GM12878 (cell line): Measurements from ENCODE around the gene FERMT1. TPM values are rescaled to one million over a fixed set of nuclear protein-coding genes. Genes with fewer than 3 reads are reported as not detected.

Source experiments
- ATAC-seq: fragments of 200-7000 bp; cut with Tn5 transposase; 3 replicates; pipeline ENCODE4 v1.9.1; 2020; ENCODE audit warnings: mild to moderate bottlenecking, moderate library complexity
- BruUV-seq: library from RNA; stranded (reverse); fragments of 400-500 nt; replicated peaks from 2 replicates; lab custom pipeline; 2021; lab: Mats Ljungman, UMichigan
- CTCF ChIA-PET: fragments of 300-600 bp; sonication (Branson Sonifier 250); formaldehyde crosslinking; extraction: SDS; loops from one replicate; lab custom pipeline; 2021; ENCODE audit warnings: inconsistent platforms; lab: Yijun Ruan, JAX
- POLR2A ChIA-PET: fragments of 350-600 bp; formaldehyde crosslinking; extraction: SDS; loops from one replicate; lab custom pipeline; 2021; ENCODE audit warnings: inconsistent platforms; lab: Charles Lee
- RAD21 ChIA-PET: fragments of 300-600 bp; sonication (Branson Sonifier 250); formaldehyde crosslinking; loops from one replicate; lab custom pipeline; 2023; ENCODE audit warnings: antibody characterized with exemption; ENCODE audit not compliant: unreplicated experiment; lab: Charles Lee
- SMC1A ChIA-PET: fragments of 300-600 bp; sonication (Branson Sonifier 250); formaldehyde crosslinking; loops from one replicate; lab custom pipeline; 2023; ENCODE audit not compliant: unreplicated experiment, uncharacterized antibody; lab: Charles Lee
- DNase-seq: peaks from one replicate; pipeline ENCODE4 v3.0.0-alpha.2; 2011; ENCODE audit warnings: low read depth, low spot score
- FAIRE-seq: peaks from 3 replicates; lab custom pipeline; 2011; peaks lifted over from hg19 to GRCh38; lab: Jason Lieb, UNC
- H2AFZ ChIP-seq: 2 replicates; pipeline ENCODE4 v1.6.0; 2011; ENCODE audit warnings: low read depth, low read length, control low read depth; ENCODE audit not compliant: control insufficient read depth
- H3K27ac ChIP-seq: 2 replicates; pipeline ENCODE4 v1.5.1; 2011; ENCODE audit warnings: control low read depth; ENCODE audit not compliant: control insufficient read depth, insufficient read depth
- H3K27me3 ChIP-seq, 2 experiments: replicated peaks in 1 of 2; 2 replicates each; pipeline versions ENCODE4 v1.6.0 to v1.6.1; 2011; ENCODE audit warnings: low read length in 1 of 2; ENCODE audit not compliant: control insufficient read depth in 2 of 2, insufficient read depth in 2 of 2
- H3K36me3 ChIP-seq, 2 experiments: 2 replicates each; pipeline ENCODE4 v1.5.1; 2011; ENCODE audit warnings: low read length in 1 of 2; ENCODE audit not compliant: control insufficient read depth in 2 of 2, insufficient read depth in 2 of 2
- H3K4me1 ChIP-seq: 2 replicates; pipeline ENCODE4 v1.6.1; 2011; ENCODE audit warnings: mild to moderate bottlenecking, low read length, moderate library complexity, mixed read lengths; ENCODE audit not compliant: control insufficient read depth, insufficient read depth
- H3K4me2 ChIP-seq: 2 replicates; pipeline ENCODE4 v1.6.0; 2011; ENCODE audit warnings: control low read depth; ENCODE audit not compliant: control insufficient read depth, insufficient read depth
- H3K4me3 ChIP-seq: fragments of 200-600 bp; sonication (generic); 2 replicates; pipeline ENCODE4 v1.5.1; 2016
- H3K79me2 ChIP-seq: 2 replicates; pipeline ENCODE4 v1.6.0; 2011; ENCODE audit warnings: low read length; ENCODE audit not compliant: control insufficient read depth, insufficient read depth
- H3K9ac ChIP-seq: 2 replicates; pipeline ENCODE4 v1.8.0; 2011; ENCODE audit warnings: low read length, control low read depth, mixed read lengths; ENCODE audit not compliant: control insufficient read depth, insufficient read depth
- H3K9me3 ChIP-seq: replicated peaks from 3 replicates; pipeline ENCODE4 v1.5.1; 2011; ENCODE audit warnings: mild to moderate bottlenecking, low read length; ENCODE audit not compliant: control insufficient read depth, insufficient read depth
- H4K20me1 ChIP-seq: 2 replicates; pipeline ENCODE4 v1.6.0; 2011; ENCODE audit not compliant: control insufficient read depth, insufficient read depth
- BCL11A ChIP-seq: IDR thresholded peaks from 2 replicates; pipeline ENCODE4 v1.6.1; 2011; ENCODE audit warnings: low read depth, low read length
- BMI1 ChIP-seq: fragments of 450-650 bp; IDR thresholded peaks from 2 replicates; pipeline ENCODE4 v1.6.1; 2016; ENCODE audit warnings: mild to moderate bottlenecking, moderate library complexity, borderline replicate concordance
- IKZF2 ChIP-seq, 2 experiments: fragments of 450-650 bp; IDR thresholded peaks; 2 replicates each; pipeline ENCODE4 v1.6.1; 2017; ENCODE audit warnings: mild to moderate bottlenecking in 2 of 2, moderate library complexity in 2 of 2
- MEF2A ChIP-seq: IDR thresholded peaks from 2 replicates; pipeline ENCODE4 v1.6.1; 2011; ENCODE audit warnings: low read depth, mild to moderate bottlenecking, low read length, moderate library complexity; ENCODE audit not compliant: insufficient read depth
- NFXL1 ChIP-seq: fragments of 450-650 bp; IDR thresholded peaks from 2 replicates; pipeline ENCODE4 v1.6.1; 2017; ENCODE audit warnings: antibody characterized with exemption, mild to moderate bottlenecking, borderline replicate concordance
- NFYA ChIP-seq: IDR thresholded peaks from 2 replicates; pipeline ENCODE4 v1.6.1; 2011; ENCODE audit warnings: low read depth, mild to moderate bottlenecking, low read length, improper control_type of control experiment, borderline replicate concordance
- POLR2AphosphoS5 ChIP-seq: IDR thresholded peaks from 2 replicates; pipeline ENCODE4 v1.6.1; 2011; ENCODE audit warnings: mild to moderate bottlenecking, low read length, inconsistent platforms
- RCOR1 ChIP-seq: conservative IDR thresholded peaks from 2 replicates; pipeline ENCODE4 v1.6.1; 2012; ENCODE audit warnings: low read depth, low read length, improper control_type of control experiment
- SMAD1 ChIP-seq: fragments of 450-650 bp; IDR thresholded peaks from 2 replicates; pipeline ENCODE4 v1.6.1; 2018; ENCODE audit warnings: mild to moderate bottlenecking, low read depth; ENCODE audit not compliant: partially characterized antibody
- SREBF1 ChIP-seq: IDR thresholded peaks from 2 replicates; pipeline ENCODE4 v1.6.1; 2012; ENCODE audit warnings: mild to moderate bottlenecking, low read length
- WGBS: methylation state at CpG from one replicate; pipeline ENCODE4 v1.1.6; 2016; ENCODE audit warnings: low lambda C conversion rate; ENCODE audit not compliant: insufficient replicate concordance, insufficient coverage; ENCODE audit errors: missing lambda C conversion rate; 5-methylcytosine and 5-hydroxymethylcytosine counted together
- in situ Hi-C: fragments of 300-500 bp; cut with MboI; formaldehyde crosslinking; loops from 9 replicates; pipeline ENCODE4 v1.14.3; 2018; ENCODE audit warnings: mixed read lengths
- intact Hi-C: fragments of 100-400 bp; cut with micrococcal nuclease; formaldehyde crosslinking; loops from one replicate; pipeline ENCODE4 v1.14.2; 2022; ENCODE audit not compliant: unreplicated experiment
- polyA plus RNA-seq, 11 experiments: library from polyadenylated mRNA; depleted of rRNA in 4 of 11; unstranded in 6 of 11; stranded (reverse) in 5 of 11; fragments of >200 nt; fragmentation: Nextera tagmentation in 4 of 11; fragmentation: Illumina TruSeq in 1 of 11; extraction: Ambion mirVana in 4 of 11; extraction: Trizol in 1 of 11; gene quantifications; 1 replicate in 1 of 11; 2 replicates in 10 of 11; pipeline versions ENCODE4 v1.2.1 to v1.2.3, GENCODE V29; 2011 to 2016; ENCODE audit warnings: inconsistent platforms in 2 of 11, missing spikeins in 2 of 11, low read depth in 1 of 11
- total RNA-seq, 4 experiments: library from RNA; depleted of rRNA in 3 of 4; stranded (reverse); fragments of >200 nt in 3 of 4; fragmentation: Illumina TruSeq in 1 of 4; extraction: Trizol in 1 of 4; gene quantifications; 2 replicates each; pipeline versions ENCODE4 v1.2.1 to v1.2.3, GENCODE V29; 2013 to 2021
- TF ChIP-seq, protein P1 (sequence below): fragments of 450-650 bp; conservative IDR thresholded peaks from 2 replicates; pipeline ENCODE4 v1.6.1; 2017; ENCODE audit warnings: mild to moderate bottlenecking, moderate library complexity
- TF ChIP-seq, protein P2 (sequence below): fragments of 450-650 bp; IDR thresholded peaks from 2 replicates; pipeline ENCODE4 v1.6.1; 2017; ENCODE audit warnings: borderline replicate concordance
- TF ChIP-seq, protein P3 (sequence below): fragments of 450-650 bp; IDR thresholded peaks from 2 replicates; pipeline ENCODE4 v1.6.1; 2017; ENCODE audit warnings: mild to moderate bottlenecking, moderate library complexity
- TF ChIP-seq, protein P4 (sequence below): IDR thresholded peaks from 2 replicates; pipeline ENCODE4 v1.6.1; 2012; ENCODE audit warnings: low read length, inconsistent platforms

Gene FERMT1
- total and polyA plus RNA-seq, 10 of the 15 experiments (the other 5 are each of a cell fraction or from before 2014, with no cell fraction given) = 0.04 to 3.1 (median 0.45) TPM

DNA sequence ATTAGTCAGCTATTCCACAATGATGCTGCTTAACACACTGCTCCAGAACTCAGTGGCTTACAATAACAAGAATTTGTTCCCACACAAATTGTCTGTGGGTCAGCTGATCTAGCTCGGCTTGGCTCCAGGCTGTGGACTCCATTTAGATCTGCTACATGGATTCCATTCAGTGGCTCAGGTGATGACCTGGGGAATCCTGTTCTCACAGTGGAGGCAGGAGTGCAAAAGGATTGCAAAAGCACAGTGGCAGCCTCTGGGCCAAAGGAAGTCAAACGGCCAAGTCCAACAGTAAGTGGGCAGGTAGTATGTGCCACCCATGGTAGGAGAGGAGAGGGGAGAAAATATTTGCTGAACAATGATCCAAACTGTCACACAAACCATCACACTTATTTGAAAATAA, 53.2 kb downstream of the FERMT1 start:
- ChIA-PET RAD21 (no interaction called here), CTCF (interaction anchor here (0.6 to 1.1 kb wide), 2 partner anchors 399 to 500 kb away, joined by 3 to 4 read pairs; no protein-coding TSS in a partner anchor), SMC1A (no interaction called here), POLR2A (interaction anchor here (0.5 kb wide), 1 partner anchor 563 kb away, joined by 4 read pairs; no protein-coding TSS in a partner anchor)
- DNase-seq (no peak), ATAC-seq (no peak), FAIRE-seq (no peak)
- Histone ChIP-seq H3K4me1 (no peaks in the 10 kb centered on the region), H3K4me2 (no peak overlapping the region), H3K27me3 (peaks cover 0 to 1% of the 10 kb centered on the region in 2 experiments; a peak in 1 of 4 replicates), H3K79me2 (no peaks in the 10 kb centered on the region), H3K36me3 (no peaks in the 10 kb centered on the region), H3K27ac (no peak overlapping the region), H3K9me3 (no peaks in the 10 kb centered on the region), H3K9ac (no peak overlapping the region), H4K20me1 (no peaks in the 10 kb centered on the region), H2AFZ (no peak overlapping the region), H3K4me3 (no peak overlapping the region)
- no TSS peak for BruUV-seq
- in situ Hi-C loops = no loop called here
- no peak for TF ChIP-seq BMI1
- TF ChIP-seq SREBF1 = no peak
- no peak for TF ChIP-seq IKZF2 (IDR thresholded peaks at IDR 0.05)
- TF ChIP-seq, protein P1, sequence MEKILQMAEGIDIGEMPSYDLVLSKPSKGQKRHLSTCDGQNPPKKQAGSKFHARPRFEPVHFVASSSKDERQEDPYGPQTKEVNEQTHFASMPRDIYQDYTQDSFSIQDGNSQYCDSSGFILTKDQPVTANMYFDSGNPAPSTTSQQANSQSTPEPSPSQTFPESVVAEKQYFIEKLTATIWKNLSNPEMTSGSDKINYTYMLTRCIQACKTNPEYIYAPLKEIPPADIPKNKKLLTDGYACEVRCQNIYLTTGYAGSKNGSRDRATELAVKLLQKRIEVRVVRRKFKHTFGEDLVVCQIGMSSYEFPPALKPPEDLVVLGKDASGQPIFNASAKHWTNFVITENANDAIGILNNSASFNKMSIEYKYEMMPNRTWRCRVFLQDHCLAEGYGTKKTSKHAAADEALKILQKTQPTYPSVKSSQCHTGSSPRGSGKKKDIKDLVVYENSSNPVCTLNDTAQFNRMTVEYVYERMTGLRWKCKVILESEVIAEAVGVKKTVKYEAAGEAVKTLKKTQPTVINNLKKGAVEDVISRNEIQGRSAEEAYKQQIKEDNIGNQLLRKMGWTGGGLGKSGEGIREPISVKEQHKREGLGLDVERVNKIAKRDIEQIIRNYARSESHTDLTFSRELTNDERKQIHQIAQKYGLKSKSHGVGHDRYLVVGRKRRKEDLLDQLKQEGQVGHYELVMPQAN = no peak
- TF ChIP-seq, protein P2, sequence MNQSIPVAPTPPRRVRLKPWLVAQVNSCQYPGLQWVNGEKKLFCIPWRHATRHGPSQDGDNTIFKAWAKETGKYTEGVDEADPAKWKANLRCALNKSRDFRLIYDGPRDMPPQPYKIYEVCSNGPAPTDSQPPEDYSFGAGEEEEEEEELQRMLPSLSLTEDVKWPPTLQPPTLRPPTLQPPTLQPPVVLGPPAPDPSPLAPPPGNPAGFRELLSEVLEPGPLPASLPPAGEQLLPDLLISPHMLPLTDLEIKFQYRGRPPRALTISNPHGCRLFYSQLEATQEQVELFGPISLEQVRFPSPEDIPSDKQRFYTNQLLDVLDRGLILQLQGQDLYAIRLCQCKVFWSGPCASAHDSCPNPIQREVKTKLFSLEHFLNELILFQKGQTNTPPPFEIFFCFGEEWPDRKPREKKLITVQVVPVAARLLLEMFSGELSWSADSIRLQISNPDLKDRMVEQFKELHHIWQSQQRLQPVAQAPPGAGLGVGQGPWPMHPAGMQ = no peak
- no peak for TF ChIP-seq MEF2A
- no peak for TF ChIP-seq NFXL1
- no peak for TF ChIP-seq BCL11A
- no peak for TF ChIP-seq POLR2AphosphoS5
- no peak for TF ChIP-seq NFYA
- TF ChIP-seq, protein P3, sequence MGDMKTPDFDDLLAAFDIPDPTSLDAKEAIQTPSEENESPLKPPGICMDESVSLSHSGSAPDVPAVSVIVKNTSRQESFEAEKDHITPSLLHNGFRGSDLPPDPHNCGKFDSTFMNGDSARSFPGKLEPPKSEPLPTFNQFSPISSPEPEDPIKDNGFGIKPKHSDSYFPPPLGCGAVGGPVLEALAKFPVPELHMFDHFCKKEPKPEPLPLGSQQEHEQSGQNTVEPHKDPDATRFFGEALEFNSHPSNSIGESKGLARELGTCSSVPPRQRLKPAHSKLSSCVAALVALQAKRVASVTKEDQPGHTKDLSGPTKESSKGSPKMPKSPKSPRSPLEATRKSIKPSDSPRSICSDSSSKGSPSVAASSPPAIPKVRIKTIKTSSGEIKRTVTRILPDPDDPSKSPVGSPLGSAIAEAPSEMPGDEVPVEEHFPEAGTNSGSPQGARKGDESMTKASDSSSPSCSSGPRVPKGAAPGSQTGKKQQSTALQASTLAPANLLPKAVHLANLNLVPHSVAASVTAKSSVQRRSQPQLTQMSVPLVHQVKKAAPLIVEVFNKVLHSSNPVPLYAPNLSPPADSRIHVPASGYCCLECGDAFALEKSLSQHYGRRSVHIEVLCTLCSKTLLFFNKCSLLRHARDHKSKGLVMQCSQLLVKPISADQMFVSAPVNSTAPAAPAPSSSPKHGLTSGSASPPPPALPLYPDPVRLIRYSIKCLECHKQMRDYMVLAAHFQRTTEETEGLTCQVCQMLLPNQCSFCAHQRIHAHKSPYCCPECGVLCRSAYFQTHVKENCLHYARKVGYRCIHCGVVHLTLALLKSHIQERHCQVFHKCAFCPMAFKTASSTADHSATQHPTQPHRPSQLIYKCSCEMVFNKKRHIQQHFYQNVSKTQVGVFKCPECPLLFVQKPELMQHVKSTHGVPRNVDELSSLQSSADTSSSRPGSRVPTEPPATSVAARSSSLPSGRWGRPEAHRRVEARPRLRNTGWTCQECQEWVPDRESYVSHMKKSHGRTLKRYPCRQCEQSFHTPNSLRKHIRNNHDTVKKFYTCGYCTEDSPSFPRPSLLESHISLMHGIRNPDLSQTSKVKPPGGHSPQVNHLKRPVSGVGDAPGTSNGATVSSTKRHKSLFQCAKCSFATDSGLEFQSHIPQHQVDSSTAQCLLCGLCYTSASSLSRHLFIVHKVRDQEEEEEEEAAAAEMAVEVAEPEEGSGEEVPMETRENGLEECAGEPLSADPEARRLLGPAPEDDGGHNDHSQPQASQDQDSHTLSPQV = no peak
- TF ChIP-seq SMAD1 = no peak
- TF ChIP-seq RCOR1 = no peak
- TF ChIP-seq, protein P4, sequence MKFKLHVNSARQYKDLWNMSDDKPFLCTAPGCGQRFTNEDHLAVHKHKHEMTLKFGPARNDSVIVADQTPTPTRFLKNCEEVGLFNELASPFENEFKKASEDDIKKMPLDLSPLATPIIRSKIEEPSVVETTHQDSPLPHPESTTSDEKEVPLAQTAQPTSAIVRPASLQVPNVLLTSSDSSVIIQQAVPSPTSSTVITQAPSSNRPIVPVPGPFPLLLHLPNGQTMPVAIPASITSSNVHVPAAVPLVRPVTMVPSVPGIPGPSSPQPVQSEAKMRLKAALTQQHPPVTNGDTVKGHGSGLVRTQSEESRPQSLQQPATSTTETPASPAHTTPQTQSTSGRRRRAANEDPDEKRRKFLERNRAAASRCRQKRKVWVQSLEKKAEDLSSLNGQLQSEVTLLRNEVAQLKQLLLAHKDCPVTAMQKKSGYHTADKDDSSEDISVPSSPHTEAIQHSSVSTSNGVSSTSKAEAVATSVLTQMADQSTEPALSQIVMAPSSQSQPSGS = no peak
- WGBS = 17% methylated on average over 2 of the region's 2 CpGs
- intact Hi-C loops = loop anchor here (10.0 kb wide), 1 partner anchor 285 kb away; no protein-coding TSS in a partner anchor
